GM18508 (cell line): Measurements from ENCODE around the gene NRL.
"Not testable (repeated sequence)": the region's sequence is repeated elsewhere in the genome, so short reads cannot be mapped to it uniquely, and the experiment has no call there.

Source experiments
- ATAC-seq: cut with Tn5 transposase; IDR thresholded peaks from one replicate; pipeline ENCODE4 v1.9.1; 2021; ENCODE audit warnings: moderate number of reproducible peaks; ENCODE audit not compliant: insufficient read depth, unreplicated experiment

Gene NRL

GRCh38 chr14:24031331-24031730, 83.4 kb downstream of the NRL start:
- ATAC-seq: not testable (repeated sequence)

GRCh38 chr14:24029687-24030086, 85.1 kb downstream of the NRL start:
- ATAC-seq: not testable (repeated sequence)
